NCI-H774 (cell line): ENCODE results near the gene CREB3L2.
"Not testable (repeated sequence)": the region's sequence is repeated elsewhere in the genome, so short reads cannot be mapped to it uniquely, and the experiment has no call there.

Experiments used
- DNase-seq: peaks from one replicate; lab custom pipeline; 2025; lab: John Stamatoyannopoulos, UW

The CREB3L2 gene

DNA sequence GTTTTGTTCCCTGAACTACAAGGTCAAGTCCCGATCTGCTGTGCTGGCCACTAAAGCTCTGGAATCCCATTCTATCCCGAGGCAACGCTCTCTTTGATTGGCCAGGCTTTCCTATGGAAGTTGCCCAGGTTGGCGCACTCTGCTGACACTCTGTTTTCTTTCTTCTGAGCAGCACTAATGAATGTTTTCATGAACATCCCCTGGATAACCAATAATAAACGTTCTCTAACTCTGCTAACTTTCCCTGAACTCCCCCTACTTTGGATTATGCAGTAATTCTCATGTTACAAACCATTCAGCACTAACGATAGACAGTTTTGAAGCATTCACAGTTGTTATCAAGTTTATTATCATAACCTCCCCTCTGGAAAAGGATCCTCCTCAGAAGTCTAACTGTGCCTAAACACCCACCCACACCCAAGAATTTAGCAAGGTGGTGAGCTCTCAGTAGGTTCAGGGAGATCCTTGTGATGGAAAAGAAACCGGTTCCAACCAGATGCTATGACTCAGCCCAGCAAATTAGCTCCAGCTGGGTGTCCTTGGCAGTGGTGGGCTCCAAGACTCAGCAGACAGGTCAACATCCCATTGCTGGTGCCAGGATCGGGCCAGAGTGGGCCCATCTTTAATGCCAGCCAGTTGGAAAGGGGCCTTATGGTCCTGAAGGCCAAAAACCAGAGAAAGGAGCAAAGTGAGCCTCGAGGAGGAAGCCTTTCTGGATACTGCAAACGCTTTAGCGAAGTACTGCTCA is 68.4 kb downstream of the CREB3L2 start:
- DNase-seq = no peak

DNA sequence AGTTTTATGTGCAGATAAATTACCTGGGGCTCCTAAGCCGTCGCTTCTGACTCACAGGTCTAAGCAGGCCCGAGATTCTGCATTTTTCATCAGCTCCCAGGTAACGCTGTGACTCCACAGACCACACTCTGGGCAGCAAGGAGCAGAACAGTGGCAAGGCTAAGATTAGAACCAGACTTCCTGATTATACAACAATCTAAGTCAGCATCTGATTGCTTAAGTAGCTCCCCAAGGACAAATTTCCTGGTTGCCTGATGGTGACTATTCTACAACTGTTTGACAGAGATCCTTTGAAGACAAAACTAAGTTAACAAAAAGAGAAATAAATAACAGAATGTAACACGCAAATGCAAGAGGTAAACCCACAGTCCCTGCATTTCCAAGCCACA is 69.0 kb downstream of the CREB3L2 start:
- no peak for DNase-seq

DNA sequence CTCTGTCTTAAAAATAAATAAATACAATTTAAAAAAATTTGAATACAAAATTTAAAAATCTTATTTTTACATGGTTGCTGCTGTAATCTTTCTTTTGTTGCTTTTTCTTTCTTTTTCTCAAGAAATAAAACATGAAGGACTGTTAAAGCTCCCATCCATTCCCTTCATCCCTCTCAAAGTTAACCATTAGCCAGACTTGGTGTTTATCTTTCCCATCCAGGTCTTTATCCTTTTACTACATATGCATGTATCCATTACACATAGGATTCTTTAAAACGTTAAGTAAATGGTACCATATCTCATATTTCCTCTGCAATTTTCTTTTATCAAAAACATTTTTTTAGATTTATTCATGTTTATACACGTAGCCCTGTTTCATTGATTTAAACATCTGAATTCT is 70.1 kb downstream of the CREB3L2 start:
- DNase-seq = no peak

DNA sequence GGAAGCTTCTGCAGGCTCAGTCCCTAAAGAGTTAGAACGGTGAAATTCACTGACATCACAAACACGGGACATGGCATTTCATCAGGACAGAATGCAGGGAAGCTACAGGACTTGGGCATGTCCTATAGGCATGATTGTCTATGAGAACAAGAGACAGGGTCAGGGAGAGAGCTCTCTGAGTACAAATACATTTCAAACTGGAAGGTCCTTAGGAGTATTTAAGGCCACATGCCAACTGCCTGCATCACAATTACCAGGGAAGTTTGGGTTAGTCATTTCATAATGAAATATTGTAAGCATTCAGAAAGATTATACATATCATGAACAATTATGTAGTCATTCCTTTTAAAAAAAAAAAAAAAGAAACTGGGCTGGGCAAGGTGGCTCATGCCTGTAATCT is 71.3 kb downstream of the CREB3L2 start:
- no peak for DNase-seq

DNA sequence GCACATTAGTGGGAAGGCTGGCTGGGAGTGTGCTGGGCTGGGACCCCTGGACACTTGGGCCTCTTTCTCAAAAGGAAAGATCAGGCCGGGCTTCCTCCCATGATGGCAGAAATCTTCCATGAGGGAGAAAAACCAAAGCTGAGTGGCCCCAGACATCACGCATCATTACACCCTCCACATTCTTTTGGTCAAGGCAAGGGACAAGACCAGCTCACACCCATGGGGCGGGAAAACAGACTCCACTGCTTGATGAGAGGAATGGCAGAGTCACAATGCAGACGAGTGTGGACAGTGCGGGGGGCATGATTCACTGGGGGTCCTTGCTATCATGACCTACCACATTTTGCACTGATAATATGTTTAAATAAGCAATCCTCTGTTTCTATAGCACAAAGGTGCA is 73.3 kb downstream of the CREB3L2 start:
- DNase-seq = no peak

DNA sequence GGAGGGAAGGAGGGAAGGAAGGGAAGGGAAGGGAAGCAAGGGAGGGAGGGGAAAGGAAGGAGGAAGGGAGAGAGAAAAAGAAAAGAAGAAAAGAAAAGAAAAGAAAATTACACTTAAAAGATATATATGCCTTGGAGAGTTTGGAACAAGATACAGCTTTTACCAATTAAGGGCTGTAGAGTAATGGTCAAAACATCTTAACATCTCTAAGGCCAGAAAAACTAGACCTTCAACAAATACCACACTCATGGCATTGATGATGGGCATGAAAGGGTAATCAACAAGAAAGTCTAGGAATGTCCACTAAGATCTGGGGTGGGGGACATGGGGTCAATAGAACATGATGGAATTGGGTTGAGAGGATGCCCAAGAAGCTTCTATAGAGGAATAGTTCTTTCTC is 74.5 kb downstream of the CREB3L2 start:
- no peak for DNase-seq

DNA sequence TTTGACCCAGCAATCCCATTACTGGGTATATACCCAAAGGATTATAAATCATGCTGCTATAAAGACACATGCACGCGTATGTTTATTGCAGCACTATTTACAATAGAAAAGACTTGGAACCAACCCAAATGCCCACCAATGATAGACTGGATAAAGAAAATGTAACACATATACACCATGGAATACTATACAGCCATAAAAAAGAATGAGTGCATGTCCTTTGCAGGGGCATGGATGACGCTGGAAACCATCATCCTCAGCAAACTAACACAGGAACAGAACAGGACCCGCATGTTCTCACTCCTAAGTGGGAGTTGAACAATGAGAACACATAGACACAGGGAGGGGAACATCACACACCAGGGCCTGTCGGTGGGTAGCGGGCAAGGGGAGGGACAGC is 75.7 kb downstream of the CREB3L2 start:
- DNase-seq = not testable (repeated sequence)

DNA sequence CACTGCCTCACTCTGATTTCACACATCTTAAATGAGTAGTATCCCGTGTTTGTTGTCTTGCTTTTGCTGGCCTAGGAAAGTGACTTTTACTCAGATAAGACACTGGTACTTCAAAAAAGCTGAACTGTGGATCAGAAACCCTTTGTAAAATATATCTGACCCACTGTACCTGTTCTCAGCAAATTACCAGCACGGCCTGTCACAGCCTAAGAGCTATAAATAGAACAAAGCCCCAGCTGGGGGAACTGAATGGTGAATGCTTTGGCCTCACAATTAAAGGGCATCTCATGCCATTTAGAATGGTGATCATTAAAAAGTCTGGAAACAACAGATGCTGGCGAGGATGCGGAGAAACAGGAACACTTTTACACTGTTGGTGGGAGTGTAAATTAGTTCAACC is 76.1 kb downstream of the CREB3L2 start:
- DNase-seq = no peak

DNA sequence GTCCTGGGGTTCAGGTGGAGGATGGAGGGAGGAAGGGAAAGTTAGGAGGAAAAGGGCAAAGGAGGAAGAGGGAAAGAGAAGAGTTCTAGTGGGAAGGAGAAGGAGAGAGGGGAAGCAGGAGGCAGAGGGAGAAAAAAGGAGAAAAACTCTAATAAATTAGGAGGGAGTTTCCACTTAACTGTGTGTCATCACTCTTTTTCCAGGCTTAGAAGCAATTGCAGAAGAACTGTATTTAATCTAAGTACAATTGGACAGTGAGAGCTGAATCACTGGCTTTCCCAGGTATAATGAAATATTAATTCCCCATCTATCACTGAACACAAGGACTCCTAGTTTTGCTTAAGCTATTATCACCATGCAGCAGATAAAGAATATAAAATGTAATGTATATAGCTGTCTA is 76.8 kb downstream of the CREB3L2 start:
- DNase-seq = no peak

DNA sequence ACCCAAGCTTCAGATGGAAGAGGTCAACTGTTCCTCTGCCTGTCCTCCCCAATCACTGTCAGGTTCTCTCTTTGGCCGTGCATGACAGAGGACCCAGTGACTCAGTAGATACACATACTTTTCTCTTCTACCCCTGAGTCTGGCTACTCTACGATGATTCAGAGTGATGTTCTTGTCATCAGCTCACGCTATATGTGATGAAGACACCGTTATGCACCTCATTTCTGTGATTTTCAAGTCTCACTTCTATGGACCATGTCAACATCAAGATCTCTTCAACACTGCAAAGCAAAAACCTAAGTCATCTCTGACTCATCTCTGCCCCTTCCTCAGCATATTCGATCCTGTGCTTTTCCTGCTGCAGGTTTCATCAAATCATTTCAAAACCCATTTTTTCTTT is 78.5 kb downstream of the CREB3L2 start:
- no peak for DNase-seq

DNA sequence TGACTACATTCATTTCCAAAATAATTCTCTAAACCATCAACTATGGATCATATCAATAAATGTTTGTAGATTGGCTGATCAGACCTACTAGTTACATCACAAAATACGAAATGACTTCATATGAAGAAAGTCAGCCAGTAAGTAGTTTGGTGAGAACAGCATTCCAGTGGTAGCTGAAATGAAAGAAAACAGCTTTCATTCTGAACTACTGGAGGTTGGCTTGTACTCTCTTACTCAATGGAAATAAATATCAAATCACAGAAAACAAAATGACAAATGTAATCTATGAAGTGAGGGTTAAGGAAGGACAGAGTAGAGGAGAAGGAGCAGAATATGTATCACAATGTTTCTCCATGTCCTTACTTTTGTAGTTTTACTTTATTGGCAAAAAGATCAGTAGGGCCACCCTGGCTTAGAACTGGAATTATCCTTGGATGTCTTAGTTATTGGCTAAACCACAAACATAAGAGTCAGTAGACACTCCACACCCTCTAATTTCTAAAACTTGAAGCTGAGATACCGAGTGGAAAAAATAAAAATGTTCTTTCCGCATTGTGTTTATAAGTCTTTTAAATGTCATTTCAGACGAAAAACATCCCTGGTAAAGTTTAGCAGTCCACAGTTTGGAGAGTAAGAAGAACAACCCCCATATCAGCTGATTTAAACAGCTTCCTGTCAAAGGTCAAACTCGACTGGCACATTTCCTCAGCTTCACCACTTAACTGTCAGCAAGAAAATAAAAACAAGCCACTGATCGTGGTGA is 81.1 kb downstream of the CREB3L2 start:
- DNase-seq = no peak

DNA sequence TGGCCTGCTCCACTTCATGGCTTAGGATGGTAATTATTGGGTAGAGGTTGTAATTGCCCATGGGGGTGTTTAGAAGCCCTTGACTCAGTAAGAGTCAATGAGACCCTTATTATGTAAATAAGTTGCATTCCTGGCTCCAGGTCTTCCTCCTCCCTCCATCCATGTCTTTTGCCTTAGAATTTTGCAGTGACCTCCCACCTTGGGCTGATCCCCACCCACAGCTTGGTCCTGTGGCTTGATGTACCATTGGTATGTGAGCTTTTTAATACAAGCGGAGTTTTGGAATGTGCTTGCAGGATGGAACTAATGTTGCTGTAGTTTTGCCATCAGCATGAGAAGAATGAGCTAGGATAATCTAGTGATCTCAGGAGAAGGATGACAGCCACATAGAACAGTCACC is 81.9 kb downstream of the CREB3L2 start:
- DNase-seq = no peak

DNA sequence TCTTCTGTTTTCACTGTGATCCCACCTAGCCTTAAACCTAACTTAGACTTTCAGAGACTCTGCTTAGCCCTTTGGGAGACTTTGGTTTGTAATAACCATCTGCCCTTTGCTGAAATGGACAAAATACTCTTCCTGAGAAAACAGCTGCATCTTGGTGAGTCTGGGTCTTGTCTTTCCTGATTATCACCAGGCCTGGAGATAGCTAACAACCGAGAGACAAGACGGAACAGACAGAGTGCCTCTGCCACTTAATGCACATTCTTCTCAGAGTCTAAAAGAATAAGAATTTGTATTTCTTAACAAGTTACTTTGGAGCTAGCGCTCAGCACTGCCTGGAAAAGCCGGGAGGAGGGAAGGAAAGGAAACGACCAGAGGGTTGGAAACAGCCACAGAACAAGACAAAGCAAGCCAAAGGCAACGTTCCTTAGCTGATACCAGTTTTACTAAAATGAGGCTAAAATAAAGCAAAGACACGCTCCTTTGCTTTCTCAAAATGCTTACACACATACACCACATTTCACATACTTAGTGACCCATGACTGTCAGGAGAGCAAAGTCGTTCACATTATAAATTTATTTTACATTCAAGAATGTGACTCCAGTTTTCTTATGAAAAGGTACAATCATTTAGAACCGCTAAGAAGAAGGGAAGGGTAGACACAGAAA is 84.8 kb downstream of the CREB3L2 start:
- DNase-seq = no peak

DNA sequence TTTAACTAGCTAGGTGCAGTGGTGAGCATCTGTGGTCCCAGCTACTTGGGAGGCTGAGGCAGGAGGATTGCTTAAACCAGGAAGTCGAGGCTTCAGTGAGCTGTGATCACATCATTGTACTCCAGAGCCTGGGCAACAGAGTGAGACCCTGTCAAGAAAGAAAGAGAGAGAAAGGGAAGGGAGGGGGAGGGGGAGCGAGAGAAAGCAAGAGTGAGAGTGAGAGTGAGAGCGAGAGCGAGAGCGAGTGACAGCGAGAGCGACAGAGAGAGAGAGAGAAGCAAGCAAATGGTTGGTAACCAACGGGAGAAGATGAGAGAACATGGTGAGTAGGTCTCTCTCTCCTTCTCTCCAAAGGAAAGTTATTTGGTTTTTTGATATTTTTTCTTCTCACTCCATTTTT is 85.3 kb downstream of the CREB3L2 start:
- no peak for DNase-seq

DNA sequence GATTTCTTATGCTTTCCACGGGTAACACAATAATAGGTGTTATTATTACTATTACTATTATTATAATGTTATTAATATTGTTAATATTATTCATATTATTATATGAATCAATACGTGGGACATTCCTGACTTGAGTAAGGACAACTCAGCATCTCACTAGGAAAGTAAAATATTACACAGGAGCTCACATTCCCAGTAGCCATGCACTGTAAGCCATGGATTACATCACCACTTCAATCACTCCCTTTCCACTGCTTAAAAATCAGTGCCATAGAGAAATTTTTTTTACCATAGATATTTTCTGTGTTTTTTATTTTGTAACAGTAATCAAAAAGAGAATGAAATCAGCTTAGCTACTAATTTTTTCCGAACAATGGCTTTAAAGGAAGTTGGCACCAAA is 86.6 kb downstream of the CREB3L2 start:
- no peak for DNase-seq

DNA sequence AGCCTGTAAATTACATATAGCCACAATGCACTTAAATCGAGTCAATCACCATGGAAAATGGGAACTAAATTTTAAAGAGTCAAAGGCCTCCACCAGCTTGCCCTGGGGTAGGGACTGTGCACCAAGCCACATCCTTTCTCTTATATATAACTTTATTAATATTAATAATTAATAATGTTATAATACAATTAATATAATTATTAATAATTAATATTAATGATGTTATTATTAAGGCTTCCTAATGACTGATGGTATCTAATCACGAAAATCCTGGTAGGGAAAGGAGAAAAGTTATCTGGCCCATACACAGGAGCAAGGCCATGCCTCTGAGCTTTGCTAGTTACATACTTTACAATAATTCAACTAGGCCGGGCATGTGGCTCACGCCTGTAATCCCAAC is 87.9 kb downstream of the CREB3L2 start:
- DNase-seq = no peak

DNA sequence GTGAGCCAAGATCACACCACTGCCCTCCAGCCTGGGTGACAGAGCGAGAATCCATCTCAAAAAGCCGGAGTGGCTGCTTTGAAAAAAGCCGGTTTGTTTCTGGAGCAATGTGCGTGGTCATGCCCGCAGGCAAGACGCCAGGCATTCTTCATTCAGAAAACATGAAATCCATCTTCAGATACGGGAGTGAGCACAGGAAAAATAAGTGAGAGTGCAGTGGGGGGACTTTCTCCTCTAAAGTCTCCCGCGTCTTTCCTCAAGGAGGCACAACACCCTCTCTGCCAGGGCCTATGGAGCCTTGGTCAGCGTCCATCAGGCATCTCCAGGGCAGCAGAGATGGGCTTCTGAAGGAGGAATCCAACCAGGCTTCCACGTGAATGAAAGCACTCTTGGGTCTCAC is 92.8 kb downstream of the CREB3L2 start:
- no peak for DNase-seq

DNA sequence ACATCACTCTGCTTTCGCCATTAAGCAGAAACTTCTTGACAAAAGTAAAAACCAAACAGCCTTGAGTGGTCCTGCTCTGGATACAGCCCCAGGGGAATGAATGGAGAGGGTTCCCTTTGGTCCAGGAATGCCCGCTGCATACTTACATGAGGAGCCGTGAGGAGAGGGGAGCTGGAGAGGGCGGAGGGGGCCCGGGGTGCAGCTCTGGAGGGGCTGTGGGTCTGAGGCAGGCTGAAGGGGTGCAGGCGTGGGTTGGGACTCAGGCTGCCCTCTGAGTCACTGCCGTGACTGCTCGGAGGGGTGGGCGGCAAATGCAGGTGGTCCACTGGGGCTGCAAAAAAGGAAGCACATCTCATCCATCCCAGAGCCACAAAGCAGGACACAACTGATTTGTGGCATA is 93.8 kb downstream of the CREB3L2 start:
- no peak for DNase-seq

DNA sequence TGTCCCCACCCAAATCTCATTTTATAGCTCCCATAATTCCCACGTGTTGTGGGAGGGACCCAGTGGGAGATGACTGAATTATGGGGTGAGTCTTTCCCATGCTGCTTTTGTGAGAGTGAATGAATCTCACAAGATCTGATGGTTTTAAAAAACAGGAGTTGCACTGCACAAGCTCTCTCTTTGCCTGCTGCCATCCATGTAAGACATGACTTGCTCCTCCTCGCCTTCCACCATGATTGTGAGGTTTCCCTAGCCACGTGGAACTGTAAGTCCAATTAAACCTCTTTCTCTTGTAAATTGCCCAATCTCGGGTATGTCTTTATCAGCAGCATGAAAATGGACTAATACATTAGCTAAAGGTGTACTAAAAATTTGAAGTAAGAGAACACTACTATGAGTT is 95.2 kb downstream of the CREB3L2 start:
- not testable (repeated sequence) for DNase-seq

DNA sequence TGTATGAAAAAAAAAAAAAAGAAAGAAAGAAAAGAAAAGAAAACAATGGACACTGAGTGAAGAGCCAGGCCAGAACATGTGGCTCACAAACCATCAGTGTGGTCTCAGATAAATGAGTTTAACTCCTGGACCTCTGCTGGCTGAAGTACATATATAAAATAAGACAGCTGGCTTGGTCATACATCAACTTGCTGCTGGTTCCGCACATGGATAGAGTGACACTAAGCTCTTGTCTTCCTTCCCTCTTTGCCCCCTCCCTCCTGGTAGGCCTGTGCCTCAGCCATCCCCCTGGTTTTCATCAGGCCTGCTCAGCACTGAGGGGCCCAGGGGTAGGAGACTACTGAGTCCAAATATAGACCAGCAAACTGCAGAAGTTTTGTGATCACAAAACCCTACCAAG is 97.1 kb downstream of the CREB3L2 start:
- DNase-seq = no peak

DNA sequence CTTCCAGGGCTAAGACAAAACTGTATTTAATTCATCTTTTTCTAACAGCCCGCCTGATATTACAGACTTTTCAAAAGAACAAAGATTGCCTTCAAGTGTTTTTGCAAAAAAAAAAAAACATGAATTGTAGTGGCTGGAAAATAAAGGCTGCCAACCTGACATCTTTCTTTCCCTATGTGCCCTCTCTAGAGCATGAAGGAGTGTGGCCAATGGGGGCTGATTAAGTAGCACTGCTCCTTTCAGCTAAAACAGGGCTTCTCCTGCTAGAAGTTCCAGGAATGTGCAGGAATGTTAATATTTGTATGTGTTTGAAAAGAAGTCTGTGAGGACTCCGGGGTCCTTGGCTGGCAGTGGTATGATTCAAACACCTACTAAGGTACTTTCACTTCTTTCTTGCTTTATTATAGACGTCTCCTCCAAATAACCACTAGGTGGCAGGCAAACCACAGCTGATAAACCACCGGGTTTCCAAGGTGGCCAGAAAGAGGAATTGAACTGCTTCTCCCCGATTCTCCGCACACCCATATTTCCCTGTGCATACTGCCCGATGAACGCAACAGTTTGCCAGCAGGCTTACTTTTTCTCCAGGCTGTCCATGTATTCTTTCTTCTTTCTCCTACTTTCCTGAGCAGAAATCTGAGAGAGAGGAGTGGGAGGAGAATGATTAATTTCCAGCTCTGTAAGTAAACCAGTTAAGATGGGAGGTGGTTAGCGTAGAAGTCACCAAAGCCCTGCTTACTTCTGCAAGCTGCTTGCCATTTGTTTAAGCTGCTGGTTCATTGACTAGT is 98.3 kb downstream of the CREB3L2 start:
- peak; percentile 69 for DNase-seq

DNA sequence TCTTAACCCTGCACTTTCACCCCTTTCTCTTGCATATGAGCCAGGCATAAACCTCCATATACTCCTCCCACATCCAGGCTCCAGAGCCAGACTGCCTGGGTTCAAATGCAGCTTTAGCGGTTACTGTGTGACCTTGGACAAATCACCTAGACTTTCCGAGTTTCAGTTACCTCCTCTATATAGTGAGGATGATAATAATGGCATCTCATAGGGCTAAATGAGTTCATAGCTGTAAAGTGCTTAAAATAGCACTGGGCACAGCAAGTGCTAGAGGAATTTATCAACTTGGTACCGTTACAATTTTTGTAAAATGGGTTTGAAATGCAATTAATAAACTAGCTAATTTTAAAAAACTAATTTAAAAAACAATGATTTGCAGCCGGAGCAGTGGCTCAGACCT is 101.7 kb downstream of the CREB3L2 start:
- no peak for DNase-seq
